HG02610 (cell line): Measurements from ENCODE around the gene BAIAP3.
A peak's percentile ranks its signal among the peaks of the same experiment; 100 is the strongest.
"Not testable (repeated sequence)": the region's sequence is repeated elsewhere in the genome, so short reads cannot be mapped to it uniquely, and the experiment has no call there.

Experiments
- ATAC-seq: cut with Tn5 transposase; IDR thresholded peaks from one replicate; pipeline ENCODE4 v1.9.1; 2021; ENCODE audit warnings: mild to moderate bottlenecking, moderate library complexity; ENCODE audit not compliant: unreplicated experiment

Gene BAIAP3

GRCh38 chr16:1317479-1318267, 15.8 kb upstream of the BAIAP3 start:
- ATAC-seq, result no peak

- ATAC-seq, result no peak
These were observed 15.2 kb upstream of the BAIAP3 start for GRCh38 chr16:1318268-1318545.

GRCh38 chr16:1319041-1319440, 14.4 kb upstream of the BAIAP3 start:
- no peak for ATAC-seq

DNA sequence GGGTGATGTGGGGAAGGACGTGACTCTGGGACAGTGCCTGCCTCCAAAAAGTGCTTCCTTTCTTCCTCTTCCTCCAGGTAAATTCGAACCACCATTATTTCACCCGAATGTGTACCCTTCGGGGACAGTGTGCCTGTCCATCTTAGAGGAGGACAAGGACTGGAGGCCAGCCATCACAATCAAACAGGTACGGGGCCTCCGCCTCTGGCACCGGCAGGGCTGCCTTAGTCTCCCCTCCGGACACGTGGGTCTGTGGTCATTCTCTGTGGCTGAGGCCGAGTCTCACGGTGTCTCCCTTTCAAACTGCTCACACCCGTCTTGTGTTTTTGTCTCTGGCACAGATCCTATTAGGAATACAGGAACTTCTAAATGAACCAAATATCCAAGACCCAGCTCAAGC, 13.3 kb upstream of the BAIAP3 start:
- ATAC-seq, result no peak

DNA sequence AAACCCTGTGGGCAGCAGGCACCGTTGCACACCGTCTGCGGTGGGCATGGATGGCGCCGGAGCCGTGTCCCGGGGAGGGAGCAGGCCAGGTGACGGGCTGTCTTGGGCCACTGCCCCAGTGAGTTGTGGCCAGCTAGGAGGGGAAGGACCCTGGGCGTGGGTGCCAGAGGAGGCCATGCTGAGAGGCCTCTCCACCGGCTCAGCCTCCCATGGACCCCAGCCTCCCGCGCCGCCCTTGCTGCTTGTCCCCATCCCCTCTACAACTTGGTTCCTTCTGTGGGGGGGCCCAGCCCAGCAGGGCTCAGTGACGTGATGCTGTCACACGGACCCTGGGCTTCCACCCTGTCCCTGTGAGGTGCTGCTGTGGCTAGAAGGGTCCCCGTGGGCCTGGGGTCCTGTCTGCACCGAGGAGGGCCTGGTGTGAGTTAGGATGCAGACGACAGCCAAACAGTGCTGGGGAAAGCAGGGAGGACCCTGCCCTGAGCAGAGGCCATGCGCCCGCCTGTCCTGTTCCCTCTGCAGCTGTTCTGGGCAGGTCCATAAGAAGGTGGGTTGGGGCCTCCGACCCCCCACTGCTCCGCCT, 12.7 kb upstream of the BAIAP3 start:
- ATAC-seq, result no peak

- no peak for ATAC-seq
These were observed 11.0 kb upstream of the BAIAP3 start for GRCh38 chr16:1322407-1322806.

GRCh38 chr16:1323296-1324239, 9.9 kb upstream of the BAIAP3 start:
- ATAC-seq, result no peak

DNA sequence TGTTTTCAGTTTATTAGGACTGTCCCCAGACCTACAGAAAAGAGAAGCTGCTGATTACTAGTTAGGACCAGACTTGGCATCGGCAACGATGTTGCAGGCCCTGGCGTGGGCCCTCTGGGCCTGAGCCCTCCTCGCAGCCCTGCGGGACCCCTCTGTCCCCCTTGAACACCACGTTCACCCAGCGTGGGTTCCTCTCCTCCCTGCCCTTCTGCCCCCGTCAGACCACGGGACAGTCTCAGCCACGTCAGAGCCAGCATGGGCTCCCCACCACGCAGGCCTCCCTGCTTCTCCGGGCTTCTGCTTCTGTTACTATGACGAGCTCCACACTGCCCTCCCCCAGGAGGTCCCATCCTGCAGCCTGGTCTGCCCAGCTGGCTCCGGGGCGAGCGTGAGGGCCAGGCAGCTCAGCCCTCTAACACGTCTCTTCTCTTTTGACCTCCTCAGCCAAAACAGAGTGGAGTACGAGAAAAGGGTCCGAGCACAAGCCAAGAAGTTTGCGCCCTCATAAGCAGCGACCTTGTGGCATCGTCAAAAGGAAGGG, 9.1 kb upstream of the BAIAP3 start:
- ATAC-seq, result no peak

- ATAC-seq, result no peak
These were observed 8.2 kb upstream of the BAIAP3 start for GRCh38 chr16:1325261-1325660.

- no peak for ATAC-seq
These were observed 7.6 kb upstream of the BAIAP3 start for GRCh38 chr16:1325673-1326371.

- ATAC-seq, result no peak
These were observed 7.1 kb upstream of the BAIAP3 start for GRCh38 chr16:1326391-1326790.

GRCh38 chr16:1326946-1327618, 6.4 kb upstream of the BAIAP3 start:
- no peak for ATAC-seq

DNA sequence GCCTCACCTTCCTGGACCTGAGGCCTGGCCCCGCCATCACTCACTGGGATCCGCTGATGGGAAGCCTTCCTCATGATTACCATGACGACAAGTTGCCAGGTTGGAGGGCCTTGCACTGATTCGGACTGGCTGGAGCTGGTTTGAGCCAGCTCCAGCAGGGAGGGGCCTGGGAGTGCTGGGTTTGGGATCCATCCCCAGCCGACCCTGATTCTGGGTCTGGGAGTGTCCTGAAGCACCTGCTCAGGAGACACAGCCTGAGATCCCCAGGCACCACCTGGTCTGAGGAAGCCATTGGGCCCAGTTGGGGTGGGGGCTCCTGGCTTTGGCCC, 5.9 kb upstream of the BAIAP3 start:
- no peak for ATAC-seq

DNA sequence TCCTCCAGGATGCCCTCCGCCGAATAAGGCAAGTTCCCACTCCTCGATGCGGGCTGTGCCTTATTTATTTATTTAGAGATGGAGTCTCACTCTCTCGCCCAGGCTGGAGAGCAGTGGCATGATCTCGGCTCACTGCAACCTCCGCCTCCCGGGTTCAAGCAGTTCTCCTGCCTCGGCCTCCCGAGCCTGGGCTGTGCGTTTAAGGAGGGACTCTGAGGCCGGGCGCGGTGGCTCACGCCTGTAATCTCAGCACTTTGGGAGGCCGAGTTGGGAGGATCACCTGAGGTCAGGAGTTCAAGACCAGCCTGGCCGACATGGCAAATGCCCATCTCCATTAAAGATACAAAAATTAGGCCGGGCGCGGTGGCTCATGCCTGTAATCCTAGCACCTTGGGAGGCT, 5.3 kb upstream of the BAIAP3 start:
- ATAC-seq, result not testable (repeated sequence)

DNA sequence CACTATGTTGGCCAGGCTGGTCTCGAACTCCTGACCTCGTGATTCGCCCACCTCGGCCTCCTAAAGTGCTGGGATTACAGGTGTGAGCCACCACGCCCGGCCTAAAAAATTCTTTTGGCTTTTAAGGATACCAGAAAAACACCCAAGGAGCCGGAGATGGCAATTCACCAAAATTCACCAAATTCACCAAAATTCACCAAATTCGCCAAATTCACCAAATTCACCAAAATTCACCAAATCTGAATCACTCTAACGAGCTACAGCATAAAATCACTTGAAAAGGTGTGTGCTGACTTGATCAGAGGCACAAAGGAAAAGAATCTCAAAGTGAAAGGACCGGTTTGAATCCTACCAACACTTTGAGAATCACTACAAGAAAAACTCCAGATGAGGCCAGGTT, 4.5 kb upstream of the BAIAP3 start:
- ATAC-seq, result not testable (repeated sequence)

GRCh38 chr16:1330260-1330914, 3.1 kb upstream of the BAIAP3 start:
- no peak for ATAC-seq

DNA sequence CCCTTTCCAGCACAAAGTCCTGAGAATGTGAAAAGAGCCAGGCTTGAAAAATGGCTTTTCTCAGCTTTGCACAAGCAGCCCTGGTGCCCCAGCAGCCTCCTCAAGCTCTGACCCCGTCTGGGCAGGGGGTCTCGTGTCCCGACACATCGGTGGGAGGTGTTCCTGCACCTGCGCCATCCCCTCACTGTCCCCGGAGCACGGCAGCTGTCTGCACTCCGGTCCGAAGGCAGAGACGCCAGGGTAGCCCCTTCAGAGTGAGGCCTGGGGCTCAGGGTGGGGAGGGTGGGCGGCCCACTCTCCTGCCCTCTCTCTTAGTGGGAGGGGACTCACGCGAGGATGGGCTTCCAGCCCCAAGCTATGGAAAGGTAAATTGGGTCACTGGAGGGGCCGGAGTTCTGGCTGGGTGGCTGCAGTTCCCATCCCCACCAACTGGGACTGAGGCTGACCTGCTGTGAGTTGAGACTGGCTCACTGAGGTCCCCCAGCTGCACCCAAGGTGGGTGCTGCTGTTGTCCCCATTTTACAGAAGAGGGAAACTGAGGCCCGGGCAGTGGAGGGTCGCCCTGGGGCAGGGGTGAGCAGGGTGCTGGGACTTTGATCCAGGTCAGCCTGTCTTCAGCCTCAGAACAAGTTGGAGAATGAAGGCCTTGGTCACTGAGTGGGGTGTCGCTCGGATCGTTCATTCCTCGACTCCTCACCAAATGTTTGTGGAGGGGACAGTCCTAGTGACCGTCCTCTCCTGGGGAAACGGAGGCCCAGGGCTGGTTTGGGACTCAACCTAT, 2.3 kb upstream of the BAIAP3 start:
- no peak for ATAC-seq

- ATAC-seq, result peak; percentile 36
These were observed 1.5 kb upstream of the BAIAP3 start for GRCh38 chr16:1331712-1332617.
